HepG2 (cell line): ENCODE measurements around the gene KATNA1. TPM values are rescaled to one million over a fixed set of nuclear protein-coding genes. Genes with fewer than 3 reads are reported as not detected.
A peak's percentile ranks its signal among the peaks of the same experiment; 100 is the strongest.

Experiments used
- AHR ChIP-seq: IDR thresholded peaks from 2 replicates; pipeline ENCODE4 v1.6.1; 2018; ENCODE audit warnings: missing genetic modification reagents, missing compliant biosample characterization
- CREB1 ChIP-seq, 2 experiments: fragments of 450-650 bp in 1 of 2; IDR thresholded peaks; 2 replicates each; pipeline ENCODE4 v1.6.1; 2016 to 2017; ENCODE audit warnings: control low read depth in 1 of 2, mild to moderate bottlenecking in 1 of 2, missing compliant biosample characterization in 1 of 2, missing genetic modification characterization in 1 of 2
- E2F5 ChIP-seq: sonication (generic); formaldehyde crosslinking; conservative IDR thresholded peaks from 2 replicates; pipeline ENCODE4 v1.4.0; 2020; ENCODE audit warnings: missing genetic modification reagents
- EP300 ChIP-seq, 3 experiments: sonication (generic) in 1 of 3; formaldehyde crosslinking in 1 of 3; IDR thresholded peaks; 2 replicates each; pipeline versions ENCODE4 v1.5.1 to v1.6.1; 2011 to 2020; ENCODE audit warnings: low read depth in 2 of 3, low read length in 2 of 3, borderline replicate concordance in 1 of 3, improper control_type of control experiment in 1 of 3, mild to moderate bottlenecking in 1 of 3, missing genetic modification reagents in 1 of 3, moderate library complexity in 1 of 3
- HOXD1 ChIP-seq: sonication (generic); formaldehyde crosslinking; IDR thresholded peaks from 2 replicates; pipeline ENCODE4 v1.5.0; 2020; ENCODE audit warnings: missing genetic modification reagents
- JDP2 ChIP-seq: sonication (generic); formaldehyde crosslinking; IDR thresholded peaks from 2 replicates; pipeline ENCODE4 v1.8.1; 2022; ENCODE audit warnings: missing genetic modification reagents, borderline replicate concordance
- KAT8 ChIP-seq: IDR thresholded peaks from 2 replicates; pipeline ENCODE4 v1.6.1; 2016; ENCODE audit warnings: missing genetic modification reagents, missing compliant biosample characterization
- MAFK ChIP-seq, 2 experiments: IDR thresholded peaks in 1 of 2; conservative IDR thresholded peaks in 1 of 2; 2 replicates each; pipeline ENCODE4 v1.6.1; 2011; ENCODE audit warnings: improper control_type of control experiment in 2 of 2, low read length in 2 of 2
- SPEN ChIP-seq: sonication (generic); formaldehyde crosslinking; IDR thresholded peaks from 2 replicates; pipeline ENCODE4 v1.5.1; 2020; ENCODE audit warnings: low read depth, mild to moderate bottlenecking, missing genetic modification reagents
- ZBTB34 ChIP-seq: sonication (generic); formaldehyde crosslinking; IDR thresholded peaks from 2 replicates; pipeline ENCODE4 v1.8.0; 2022; ENCODE audit warnings: mild to moderate bottlenecking, missing genetic modification reagents
- ZFP41 ChIP-seq: sonication (generic); formaldehyde crosslinking; IDR thresholded peaks from 2 replicates; pipeline ENCODE4 v1.4.0; 2020; ENCODE audit warnings: mild to moderate bottlenecking, missing genetic modification reagents, borderline replicate concordance
- ZNF407 ChIP-seq: sonication (generic); formaldehyde crosslinking; IDR thresholded peaks from one replicate; pipeline ENCODE4 v1.5.1; 2020; ENCODE audit warnings: mild to moderate bottlenecking, missing genetic modification reagents; ENCODE audit errors: not compliant biosample characterization
- ZNF616 ChIP-seq: sonication (generic); formaldehyde crosslinking; IDR thresholded peaks from 2 replicates; pipeline ENCODE4 v1.5.0; 2020; ENCODE audit warnings: low read depth, mild to moderate bottlenecking, missing genetic modification reagents
- ZNF777 ChIP-seq: sonication (generic); formaldehyde crosslinking; IDR thresholded peaks from 2 replicates; pipeline ENCODE4 v1.4.0; 2020; ENCODE audit warnings: missing genetic modification reagents
- ZNF850 ChIP-seq: sonication (generic); formaldehyde crosslinking; conservative IDR thresholded peaks from 2 replicates; pipeline ENCODE4 v1.9.0; 2021; ENCODE audit warnings: mild to moderate bottlenecking, missing genetic modification reagents
- polyA plus RNA-seq, 8 experiments: library from polyadenylated mRNA; depleted of rRNA in 3 of 8; stranded (reverse) in 7 of 8; unstranded in 1 of 8; fragments of >200 nt; fragmentation: Illumina TruSeq in 4 of 8; extraction: Trizol in 4 of 8; gene quantifications; 2 replicates each; pipeline versions ENCODE4 v1.2.1 to v1.2.3, GENCODE V29; 2011 to 2016; ENCODE audit warnings: low read depth in 4 of 8, missing spikeins in 1 of 8, mixed read lengths in 1 of 8; ENCODE audit not compliant: insufficient read depth in 1 of 8
- total RNA-seq, 5 experiments: library from RNA; depleted of rRNA; stranded (reverse); fragments of >200 nt; fragmentation: Illumina TruSeq; extraction: Trizol; gene quantifications; 2 replicates each; pipeline ENCODE4 v1.2.3, GENCODE V29; 2016; ENCODE audit warnings: low read depth in 1 of 5

KATNA1 gene
- total and polyA plus RNA-seq, 2 of the 13 experiments (the other 11 are each of a cell fraction or from before 2014, with no cell fraction given): 14.8 to 25.3 TPM

GRCh38 chr6:149545754-149546471 lies 102.6 kb downstream of the KATNA1 start, which contains the start of gene PPIL4 (continued):
- TF ChIP-seq JDP2 (CRISPR knock-in tag) (no peak; the same call in 1 of the 2 replicates), EP300 (IDR thresholded peaks at IDR 0.05; ENCODE audit: low read depth in 2 of 2, low read length in 2 of 2) (peak; percentile 56 to 71; a peak in 2 of 4 replicates), EP300 (CRISPR knock-in tag; IDR thresholded peaks at IDR 0.05; ENCODE audit: borderline replicate concordance) (no peak; the same call in 1 of the 2 replicates), ZNF407 (CRISPR knock-in tag) (peak; percentile 92), E2F5 (CRISPR knock-in tag) (peak; percentile 95), ZNF777 (CRISPR knock-in tag) (peak; percentile 45), MAFK (conservative IDR thresholded peaks at IDR 0.05 in 1 of 2, IDR thresholded peaks at IDR 0.05 in 1 of 2; ENCODE audit: low read length in 2 of 2) (0 out of 4 replicates have a peak, but pooled peaks of 1 of the 2 experiments have one; percentile 5), ZNF850 (peak; percentile 91; the same call in 1 of the 2 replicates), ZBTB34 (0 out of 2 replicates have a peak, but pooled peaks have one; percentile 76), ZFP41 (CRISPR knock-in tag) (no peak), AHR (CRISPR knock-in tag) (peak; percentile 40; the same call in 1 of the 2 replicates), HOXD1 (no peak; the same call in 1 of the 2 replicates), CREB1 (IDR thresholded peaks at IDR 0.05) (peak; percentile 100), CREB1 (CRISPR knock-in tag; IDR thresholded peaks at IDR 0.05) (peak; percentile 100), KAT8 (CRISPR knock-in tag) (peak; percentile 100), SPEN (CRISPR knock-in tag) (peak; percentile 98), ZNF616 (no peak)
